ENCODE measurements around the gene UTP20. TPM values are rescaled to one million over a fixed set of nuclear protein-coding genes. Genes with fewer than 3 reads are reported as not detected.
"Not testable (repeated sequence)": the region's sequence is repeated elsewhere in the genome, so short reads cannot be mapped to it uniquely, and the experiment has no call there.

Gene UTP20
- total and polyA plus RNA-seq, 4 donors = 7.5 to 18.1 (median 12.3) TPM

DNA sequence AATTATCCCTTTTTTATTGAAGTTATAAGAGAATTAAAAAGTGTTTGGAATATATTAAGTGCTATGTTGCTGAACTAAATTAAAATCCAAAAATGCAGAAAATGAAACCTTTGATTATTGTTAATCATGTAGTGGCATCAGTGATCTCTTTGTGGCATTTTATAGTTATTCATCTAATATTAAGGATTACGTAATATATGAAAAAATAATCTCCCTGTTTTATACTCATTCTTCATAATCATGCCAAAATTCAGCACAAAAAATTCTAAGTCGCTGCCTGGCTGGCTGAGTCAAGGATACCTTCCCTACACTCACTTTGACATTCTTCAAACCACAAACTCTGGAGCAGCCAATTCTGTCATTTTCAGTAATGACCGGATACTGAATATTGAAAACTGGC lies 64.0 kb downstream of the UTP20 start:
- H3K4me1 ChIP-seq (ENCODE audit: control insufficient read depth, insufficient read depth, low read length) = no peaks in the 10 kb centered on the region
- no peaks in the 10 kb centered on the region for H3K9me3 ChIP-seq (ENCODE audit: control insufficient read depth, insufficient read depth, low read length)
- H3K27me3 ChIP-seq (ENCODE audit: control insufficient read depth, insufficient read depth, low read length) = no peaks in the 10 kb centered on the region
- H3K36me3 ChIP-seq (ENCODE audit: control insufficient read depth, insufficient read depth, low read length) = peaks cover 26% of the 10 kb centered on the region
- WGBS (ENCODE audit: insufficient coverage) = 78% methylated on average over 1 of the region's 3 CpGs
- no peak overlapping the region for H3K4me3 ChIP-seq (ENCODE audit: low read depth, low read length)
- H3K27ac ChIP-seq (ENCODE audit: low read depth, low read length) = no peak overlapping the region
- DNase-seq (ENCODE audit: low read depth in 4 of 6, low spot score in 6 of 6) = no peak

DNA sequence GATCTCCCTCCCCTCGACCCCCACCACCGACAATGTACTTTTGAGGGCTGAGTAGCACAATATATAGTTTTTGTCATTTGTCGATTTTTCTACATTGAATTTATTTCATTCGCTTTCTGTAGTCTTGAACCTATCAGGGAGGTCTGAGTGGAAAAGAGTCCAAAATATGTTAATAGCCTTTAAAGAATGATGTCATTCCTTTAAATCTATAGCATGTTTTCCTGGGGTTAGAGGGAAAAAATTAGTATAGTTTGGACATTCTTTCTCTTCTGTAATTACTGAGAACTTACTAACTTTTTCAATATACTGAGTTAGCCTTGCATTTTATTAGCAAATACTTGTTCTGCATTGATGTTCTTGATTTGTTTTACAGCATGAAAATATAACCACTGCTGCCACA lies 71.8 kb downstream of the UTP20 start:
- DNase-seq (ENCODE audit: low read depth in 4 of 6, low spot score in 6 of 6) = no peak
- no peaks in the 10 kb centered on the region for H3K4me1 ChIP-seq (ENCODE audit: control insufficient read depth, insufficient read depth, low read length)
- H3K27me3 ChIP-seq (ENCODE audit: control insufficient read depth, insufficient read depth, low read length) = no peaks in the 10 kb centered on the region
- H3K4me3 ChIP-seq (ENCODE audit: low read depth, low read length) = no peak overlapping the region
- H3K9me3 ChIP-seq (ENCODE audit: control insufficient read depth, insufficient read depth, low read length) = peaks cover 2% of the 10 kb centered on the region
- H3K27ac ChIP-seq (ENCODE audit: low read depth, low read length) = no peak overlapping the region
- peaks cover 26% of the 10 kb centered on the region for H3K36me3 ChIP-seq (ENCODE audit: control insufficient read depth, insufficient read depth, low read length)
- WGBS (ENCODE audit: insufficient coverage) = no CpG with 5 or more reads among the region's 4 CpGs

DNA sequence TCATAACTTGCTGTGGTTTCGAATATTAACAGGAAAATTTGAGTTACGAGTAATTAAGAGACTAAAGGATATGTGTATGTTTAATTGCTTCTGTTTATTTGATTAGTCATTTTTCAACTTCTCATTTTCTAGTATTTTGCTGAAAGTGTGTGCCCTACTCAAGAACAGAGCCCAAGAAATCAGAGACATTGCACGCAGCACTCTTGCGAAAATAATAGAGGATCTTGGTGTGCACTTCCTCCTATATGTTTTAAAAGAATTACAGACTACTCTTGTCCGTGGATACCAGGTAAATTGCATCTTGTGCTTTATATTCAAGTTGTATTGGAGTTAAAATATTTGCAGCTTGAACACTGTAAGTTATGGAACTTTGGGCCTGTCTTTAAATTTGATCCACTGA lies 76.9 kb downstream of the UTP20 start:
- WGBS (ENCODE audit: insufficient coverage) = no CpG with 5 or more reads among the region's 5 CpGs
- Histone ChIP-seq H3K36me3 (ENCODE audit: control insufficient read depth, insufficient read depth, low read length) (peaks cover 8% of the 10 kb centered on the region), H3K9me3 (ENCODE audit: control insufficient read depth, insufficient read depth, low read length) (no peaks in the 10 kb centered on the region), H3K4me3 (ENCODE audit: low read depth, low read length) (no peak overlapping the region), H3K4me1 (ENCODE audit: control insufficient read depth, insufficient read depth, low read length) (no peaks in the 10 kb centered on the region), H3K27ac (ENCODE audit: low read depth, low read length) (no peak overlapping the region), H3K27me3 (ENCODE audit: control insufficient read depth, insufficient read depth, low read length) (no peaks in the 10 kb centered on the region)
- no peak for DNase-seq (ENCODE audit: low read depth in 4 of 6, low spot score in 6 of 6)

DNA sequence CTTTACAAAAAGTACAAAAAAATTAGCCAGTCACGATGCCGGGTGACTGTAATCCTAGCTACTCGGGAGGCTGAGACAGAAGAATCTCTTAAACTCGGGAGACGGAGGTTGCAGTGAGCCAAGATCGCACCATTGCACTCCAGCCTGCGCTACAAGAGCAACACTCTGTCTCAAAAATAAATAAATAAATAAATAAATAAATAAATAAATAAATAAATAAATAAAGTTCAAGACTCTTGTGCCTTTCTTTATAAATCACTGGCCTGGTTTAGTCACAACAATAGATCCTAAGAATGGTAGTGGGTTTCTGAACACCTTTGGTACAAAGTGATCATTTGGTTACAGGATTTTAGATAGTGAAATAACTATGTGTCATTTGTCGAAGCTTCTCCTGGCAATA lies 81.5 kb downstream of the UTP20 start:
- no peak for DNase-seq (ENCODE audit: low read depth in 4 of 6, low spot score in 6 of 6)
- WGBS (ENCODE audit: insufficient coverage) = 92% methylated on average over 2 of the region's 8 CpGs
- Histone ChIP-seq H3K36me3 (ENCODE audit: control insufficient read depth, insufficient read depth, low read length) (peaks cover 10% of the 10 kb centered on the region), H3K4me1 (ENCODE audit: control insufficient read depth, insufficient read depth, low read length) (no peaks in the 10 kb centered on the region), H3K27me3 (ENCODE audit: control insufficient read depth, insufficient read depth, low read length) (no peaks in the 10 kb centered on the region), H3K27ac (ENCODE audit: low read depth, low read length) (no peak overlapping the region), H3K4me3 (ENCODE audit: low read depth, low read length) (no peak overlapping the region), H3K9me3 (ENCODE audit: control insufficient read depth, insufficient read depth, low read length) (no peaks in the 10 kb centered on the region)

DNA sequence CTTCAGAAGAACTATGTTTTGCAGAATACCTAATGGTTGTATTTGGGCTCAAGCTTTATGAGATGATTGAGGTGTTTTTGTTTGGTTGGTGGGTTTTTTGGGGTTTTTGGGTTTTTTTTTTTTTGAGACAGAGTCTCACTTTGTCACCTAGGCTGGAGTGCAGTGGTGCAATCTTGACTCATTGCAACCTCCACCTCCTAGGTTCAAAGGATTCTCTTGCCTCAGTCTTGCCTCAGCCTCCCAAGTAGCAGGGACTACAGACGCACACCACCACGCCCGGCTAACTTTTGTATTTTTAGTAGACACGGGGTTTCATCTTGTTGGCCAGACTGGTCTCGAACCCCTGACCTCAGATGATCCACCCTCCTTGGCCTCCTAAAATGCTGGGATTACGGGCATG lies 88.1 kb downstream of the UTP20 start:
- no peaks in the 10 kb centered on the region for H3K9me3 ChIP-seq (ENCODE audit: control insufficient read depth, insufficient read depth, low read length)
- no peaks in the 10 kb centered on the region for H3K4me1 ChIP-seq (ENCODE audit: control insufficient read depth, insufficient read depth, low read length)
- peaks cover 31% of the 10 kb centered on the region for H3K36me3 ChIP-seq (ENCODE audit: control insufficient read depth, insufficient read depth, low read length)
- 100% methylated on average over 5 of the region's 6 CpGs for WGBS (ENCODE audit: insufficient coverage)
- no peak for DNase-seq (ENCODE audit: low read depth in 4 of 6, low spot score in 6 of 6)
- no peaks in the 10 kb centered on the region for H3K27me3 ChIP-seq (ENCODE audit: control insufficient read depth, insufficient read depth, low read length)
- H3K27ac ChIP-seq (ENCODE audit: low read depth, low read length) = no peak overlapping the region
- no peak overlapping the region for H3K4me3 ChIP-seq (ENCODE audit: low read depth, low read length)

DNA sequence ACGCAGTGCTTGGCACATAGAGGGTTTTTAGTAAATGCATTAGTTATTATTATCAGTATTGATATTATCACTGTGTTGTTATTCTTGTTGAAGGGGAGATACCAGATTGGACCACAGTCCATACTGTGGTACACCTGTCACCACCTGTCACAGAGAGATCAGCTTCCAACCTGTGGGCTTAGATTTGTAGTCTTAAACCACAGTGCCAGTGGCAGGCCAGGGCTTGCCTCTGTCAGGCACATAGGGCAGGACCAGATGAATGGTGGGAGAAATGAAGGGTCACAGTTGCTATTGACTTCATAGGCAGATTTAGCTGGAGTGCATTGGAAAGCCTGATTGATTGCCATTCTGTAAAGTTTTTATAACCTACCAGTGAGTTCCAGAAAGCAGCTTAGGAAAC lies 92.5 kb downstream of the UTP20 start:
- Histone ChIP-seq H3K27me3 (ENCODE audit: control insufficient read depth, insufficient read depth, low read length) (no peaks in the 10 kb centered on the region), H3K4me1 (ENCODE audit: control insufficient read depth, insufficient read depth, low read length) (no peaks in the 10 kb centered on the region), H3K27ac (ENCODE audit: low read depth, low read length) (no peak overlapping the region), H3K36me3 (ENCODE audit: control insufficient read depth, insufficient read depth, low read length) (peaks cover 40% of the 10 kb centered on the region), H3K4me3 (ENCODE audit: low read depth, low read length) (no peak overlapping the region), H3K9me3 (ENCODE audit: control insufficient read depth, insufficient read depth, low read length) (no peaks in the 10 kb centered on the region)
- DNase-seq (ENCODE audit: low read depth in 4 of 6, low spot score in 6 of 6) = no peak
- WGBS (ENCODE audit: insufficient coverage) = no CpG with 5 or more reads among the region's 1 CpG

DNA sequence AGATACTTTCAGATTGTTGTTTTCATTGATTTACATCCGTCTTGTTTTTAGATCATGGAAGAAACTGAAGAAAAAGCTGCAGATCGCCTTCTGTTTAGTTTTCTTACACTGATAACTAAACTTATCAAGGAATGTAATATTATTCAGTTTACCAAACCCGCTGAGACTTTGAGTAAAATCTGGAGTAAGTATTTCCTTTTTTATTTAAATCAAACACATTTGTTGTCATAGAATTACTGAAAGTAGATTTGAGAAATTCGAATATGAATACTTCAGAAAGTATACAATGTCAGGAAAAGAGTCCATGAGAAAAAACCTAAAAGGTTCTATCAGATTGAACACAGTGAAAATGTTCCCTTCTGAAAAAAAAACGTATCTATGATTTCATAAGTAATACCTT lies 95.7 kb downstream of the UTP20 start:
- Histone ChIP-seq H3K27ac (ENCODE audit: low read depth, low read length) (no peak overlapping the region), H3K9me3 (ENCODE audit: control insufficient read depth, insufficient read depth, low read length) (no peaks in the 10 kb centered on the region), H3K4me3 (ENCODE audit: low read depth, low read length) (no peak overlapping the region), H3K36me3 (ENCODE audit: control insufficient read depth, insufficient read depth, low read length) (peaks cover 37% of the 10 kb centered on the region), H3K4me1 (ENCODE audit: control insufficient read depth, insufficient read depth, low read length) (no peaks in the 10 kb centered on the region), H3K27me3 (ENCODE audit: control insufficient read depth, insufficient read depth, low read length) (no peaks in the 10 kb centered on the region)
- DNase-seq (ENCODE audit: low read depth in 4 of 6, low spot score in 6 of 6) = no peak
- WGBS (ENCODE audit: insufficient coverage) = no CpG with 5 or more reads among the region's 5 CpGs

DNA sequence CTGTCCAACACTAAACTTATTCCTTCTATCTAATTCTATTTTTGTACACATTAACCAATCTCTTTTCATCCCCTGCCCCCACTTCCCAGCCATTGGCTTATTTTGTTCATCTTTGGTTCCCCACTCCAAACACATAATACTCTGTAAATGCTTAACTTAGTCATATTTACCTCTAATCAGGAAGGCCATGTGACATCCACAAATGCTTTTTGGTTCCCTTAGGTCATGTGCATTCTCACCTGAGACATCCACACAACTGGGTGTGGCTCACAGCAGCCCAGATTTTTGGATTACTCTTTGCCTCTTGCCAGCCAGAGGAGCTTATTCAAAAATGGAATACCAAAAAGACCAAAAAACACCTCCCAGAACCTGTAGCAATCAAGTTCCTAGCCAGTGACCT lies 99.2 kb downstream of the UTP20 start:
- no peaks in the 10 kb centered on the region for H3K9me3 ChIP-seq (ENCODE audit: control insufficient read depth, insufficient read depth, low read length)
- H3K27me3 ChIP-seq (ENCODE audit: control insufficient read depth, insufficient read depth, low read length) = no peaks in the 10 kb centered on the region
- H3K4me3 ChIP-seq (ENCODE audit: low read depth, low read length) = no peak overlapping the region
- peaks cover 47% of the 10 kb centered on the region for H3K36me3 ChIP-seq (ENCODE audit: control insufficient read depth, insufficient read depth, low read length)
- no peak for DNase-seq (ENCODE audit: low read depth in 4 of 6, low spot score in 6 of 6)
- no peak overlapping the region for H3K27ac ChIP-seq (ENCODE audit: low read depth, low read length)
- no peaks in the 10 kb centered on the region for H3K4me1 ChIP-seq (ENCODE audit: control insufficient read depth, insufficient read depth, low read length)

DNA sequence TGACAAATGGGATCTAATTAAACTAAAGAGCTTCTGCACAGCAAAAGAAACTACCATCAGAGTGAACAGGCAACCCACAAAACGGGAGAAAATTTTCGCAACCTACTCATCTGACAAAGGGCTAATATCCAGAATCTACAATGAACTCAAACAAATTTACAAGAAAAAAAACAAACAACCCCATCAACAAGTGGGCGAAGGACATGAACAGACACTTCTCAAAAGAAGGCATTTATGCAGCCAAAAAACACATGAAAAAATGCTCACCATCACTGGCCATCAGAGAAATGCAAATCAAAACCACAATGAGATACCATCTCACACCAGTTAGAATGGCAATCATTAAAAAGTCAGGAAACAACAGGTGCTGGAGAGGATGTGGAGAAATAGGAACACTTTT lies 111.3 kb downstream of the UTP20 start:
- not testable (repeated sequence) for H3K27me3 ChIP-seq (ENCODE audit: control insufficient read depth, insufficient read depth, low read length); H3K9me3 ChIP-seq (ENCODE audit: control insufficient read depth, insufficient read depth, low read length); H3K4me3 ChIP-seq (ENCODE audit: low read depth, low read length); H3K4me1 ChIP-seq (ENCODE audit: control insufficient read depth, insufficient read depth, low read length); H3K27ac ChIP-seq (ENCODE audit: low read depth, low read length); DNase-seq (ENCODE audit: low read depth in 4 of 6, low spot score in 6 of 6); H3K36me3 ChIP-seq (ENCODE audit: control insufficient read depth, insufficient read depth, low read length)
- no CpG with 5 or more reads among the region's 3 CpGs for WGBS (ENCODE audit: insufficient coverage)

DNA sequence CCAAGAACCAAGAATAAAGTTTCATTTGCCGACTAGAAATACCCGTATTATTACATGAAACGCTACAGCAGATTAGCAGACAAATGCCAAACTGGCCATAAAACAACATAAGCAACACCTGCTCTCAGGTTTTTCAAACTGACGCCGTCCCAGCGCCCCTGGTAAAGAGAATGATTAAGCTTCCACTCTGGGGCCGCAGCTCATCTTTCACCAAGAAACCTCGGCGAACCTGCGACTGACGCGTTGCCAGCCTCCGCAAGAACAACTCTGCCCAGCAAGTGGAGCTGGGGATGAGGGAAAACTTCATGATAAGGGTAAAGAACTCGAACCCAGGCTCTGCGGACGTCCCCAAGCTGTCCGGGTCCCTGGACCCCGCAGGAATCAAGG lies 127.1 kb downstream of the UTP20 start:
- peak in 1 of 6 donors; percentile 6 for DNase-seq (ENCODE audit: low read depth in 4 of 6, low spot score in 6 of 6)
- Histone ChIP-seq H3K4me1 (ENCODE audit: control insufficient read depth, insufficient read depth, low read length) (peaks cover 11% of the 10 kb centered on the region), H3K4me3 (ENCODE audit: low read depth, low read length) (peak overlapping the region; percentile 98), H3K27me3 (ENCODE audit: control insufficient read depth, insufficient read depth, low read length) (no peaks in the 10 kb centered on the region), H3K36me3 (ENCODE audit: control insufficient read depth, insufficient read depth, low read length) (no peaks in the 10 kb centered on the region), H3K27ac (ENCODE audit: low read depth, low read length) (peak overlapping the region; percentile 96), H3K9me3 (ENCODE audit: control insufficient read depth, insufficient read depth, low read length) (no peaks in the 10 kb centered on the region)
- 1% methylated on average over 18 of the region's 18 CpGs for WGBS (ENCODE audit: insufficient coverage)
